HG03159 (cell line): ENCODE results near the gene ZNF682.
"Not testable (repeated sequence)": the region's sequence is repeated elsewhere in the genome, so short reads cannot be mapped to it uniquely, and the experiment has no call there.

Experiments used
- ATAC-seq: cut with Tn5 transposase; IDR thresholded peaks from one replicate; pipeline ENCODE4 v1.9.1; 2021; ENCODE audit warnings: mild to moderate bottlenecking, moderate library complexity; ENCODE audit not compliant: unreplicated experiment

The ZNF682 gene

DNA sequence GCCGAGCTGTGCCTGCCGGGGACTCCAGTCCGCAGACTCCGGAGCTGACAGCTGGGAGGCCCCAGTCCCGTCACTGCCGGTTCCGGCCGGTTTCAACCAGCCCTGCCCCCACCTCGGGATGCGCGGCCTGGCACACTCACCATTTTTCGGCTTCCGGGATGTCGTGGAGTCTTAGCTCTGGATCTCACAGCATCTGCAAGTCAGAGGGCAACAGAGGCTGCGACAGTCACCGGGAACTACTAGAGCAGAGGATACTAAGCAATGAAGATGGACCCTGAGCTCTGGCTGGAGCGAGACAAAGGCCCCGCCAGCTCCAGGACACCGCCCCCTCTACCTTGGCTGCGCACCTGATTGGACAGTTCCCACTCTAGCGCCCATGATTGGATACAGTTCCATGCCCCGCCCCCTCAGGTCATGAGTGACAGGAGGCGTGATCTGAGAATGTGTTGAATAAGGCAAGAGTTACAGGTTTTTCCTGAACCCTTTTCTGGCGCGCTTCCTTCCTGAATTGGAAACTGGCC, at the start of gene ZNF682:
Gene ZNF682, minus strand, starts transcription at position 303 of the 521 bp plus-strand sequence. Its CDS starts 160 bp downstream, at position 143.
- peak; percentile 99 for ATAC-seq

DNA sequence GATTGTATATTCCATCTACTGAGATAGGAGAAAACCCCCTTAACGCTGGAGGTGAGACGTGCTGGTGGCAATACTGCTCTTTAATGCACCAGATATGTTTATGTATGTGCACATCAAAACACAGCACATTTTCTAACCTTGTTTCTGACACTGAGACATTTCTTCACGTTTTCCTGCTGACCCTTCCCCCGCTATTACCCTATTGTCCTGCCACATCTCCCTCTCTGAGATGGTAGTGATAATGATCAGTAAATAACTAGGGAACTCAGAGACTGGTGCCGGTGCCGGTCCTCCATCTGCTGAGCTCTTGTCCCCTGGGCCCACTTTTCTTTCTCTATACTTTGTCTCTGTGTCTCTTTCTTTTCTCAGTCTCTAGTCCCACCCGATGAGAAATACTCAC, 43.6 kb upstream of the ZNF682 start:
- not testable (repeated sequence) for ATAC-seq

DNA sequence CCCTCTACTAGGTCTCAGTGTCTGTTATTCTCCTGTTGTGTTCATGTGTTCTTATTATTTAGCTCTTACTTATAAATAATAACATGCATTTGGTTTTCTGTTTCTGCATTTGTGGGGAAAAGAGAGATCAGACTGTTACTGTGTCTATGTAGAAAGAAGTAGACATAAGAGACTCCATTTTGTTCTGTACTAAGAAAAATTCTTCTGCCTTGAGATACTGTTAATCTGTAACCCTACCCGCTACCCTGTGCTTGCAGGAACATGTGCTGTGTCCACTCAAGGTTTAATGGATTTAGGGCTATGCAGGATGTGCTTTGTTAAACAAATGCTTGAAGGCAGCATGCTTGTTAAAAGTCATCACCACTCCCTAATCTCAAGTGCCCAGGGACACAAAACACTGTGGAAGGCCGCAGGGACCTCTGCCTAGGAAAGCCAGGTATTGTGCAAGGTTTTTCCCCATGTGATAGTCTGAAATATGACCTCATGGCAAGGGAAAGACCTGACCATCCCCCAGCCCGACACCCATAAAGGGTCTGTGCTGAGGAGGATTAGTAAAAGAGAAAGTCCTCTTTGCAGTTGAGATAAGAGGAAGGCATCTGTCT, 43.0 kb upstream of the ZNF682 start:
- not testable (repeated sequence) for ATAC-seq

DNA sequence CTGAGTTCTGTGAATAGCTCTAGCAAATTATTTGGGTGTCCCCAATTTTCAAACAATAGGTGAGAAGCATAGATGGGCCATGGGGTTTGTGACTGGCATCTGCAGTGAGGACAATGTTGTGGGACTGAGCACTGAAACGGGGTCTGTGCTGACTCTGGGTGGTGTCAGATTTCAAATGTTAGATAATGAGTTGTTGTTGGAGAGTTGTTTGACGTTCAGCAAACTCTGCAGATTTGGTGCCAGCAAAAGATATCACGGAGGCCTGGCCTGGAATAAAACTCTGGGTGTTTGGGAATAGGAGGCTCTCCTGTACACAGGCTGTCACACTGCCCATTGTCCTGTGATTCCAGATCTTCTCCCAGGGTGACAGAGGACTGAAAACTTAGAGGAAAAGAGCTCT, 41.4 kb upstream of the ZNF682 start:
- ATAC-seq, result no peak

DNA sequence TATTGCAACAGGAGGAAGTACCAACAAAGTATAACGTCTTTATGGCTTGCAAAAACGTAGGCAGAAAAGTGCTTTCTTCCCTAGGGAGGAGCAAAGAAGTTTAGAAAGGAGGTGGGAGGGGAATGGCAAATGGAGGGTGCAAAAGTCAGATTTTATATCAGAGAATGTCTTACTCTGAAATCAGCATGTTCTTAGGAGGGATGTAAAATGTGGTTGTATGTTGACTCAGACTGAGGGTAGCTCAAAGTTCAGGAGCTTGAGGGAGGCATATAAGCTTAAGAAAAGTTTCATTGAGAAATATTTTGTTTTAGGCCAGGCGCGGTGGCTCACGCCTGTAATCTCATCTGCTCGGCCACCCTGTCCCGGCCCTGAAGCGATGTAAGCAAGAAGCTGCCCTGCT, 40.2 kb upstream of the ZNF682 start:
- no peak for ATAC-seq

DNA sequence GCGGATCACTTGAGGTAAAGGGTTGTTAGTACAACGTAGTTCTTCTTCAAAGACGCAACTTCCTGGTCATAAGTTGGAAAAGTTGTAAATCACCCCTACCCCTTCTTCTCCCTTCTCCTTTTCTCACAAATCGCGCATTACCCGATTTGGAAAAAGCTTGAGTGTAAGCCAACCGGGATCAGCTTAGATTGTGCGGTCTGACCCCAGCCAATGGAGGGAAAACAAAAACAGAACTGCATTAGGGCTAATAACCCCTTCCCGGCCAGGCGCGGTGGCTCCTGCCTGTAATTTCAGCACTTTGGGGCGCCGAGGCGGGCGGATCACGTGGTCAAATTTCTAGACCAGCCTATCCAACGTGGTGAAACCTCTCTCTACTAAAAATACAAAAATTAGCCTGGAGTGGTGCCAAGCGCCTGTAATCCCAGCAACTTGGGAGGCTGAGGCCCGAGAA, 39.3 kb upstream of the ZNF682 start:
- ATAC-seq, result no peak

DNA sequence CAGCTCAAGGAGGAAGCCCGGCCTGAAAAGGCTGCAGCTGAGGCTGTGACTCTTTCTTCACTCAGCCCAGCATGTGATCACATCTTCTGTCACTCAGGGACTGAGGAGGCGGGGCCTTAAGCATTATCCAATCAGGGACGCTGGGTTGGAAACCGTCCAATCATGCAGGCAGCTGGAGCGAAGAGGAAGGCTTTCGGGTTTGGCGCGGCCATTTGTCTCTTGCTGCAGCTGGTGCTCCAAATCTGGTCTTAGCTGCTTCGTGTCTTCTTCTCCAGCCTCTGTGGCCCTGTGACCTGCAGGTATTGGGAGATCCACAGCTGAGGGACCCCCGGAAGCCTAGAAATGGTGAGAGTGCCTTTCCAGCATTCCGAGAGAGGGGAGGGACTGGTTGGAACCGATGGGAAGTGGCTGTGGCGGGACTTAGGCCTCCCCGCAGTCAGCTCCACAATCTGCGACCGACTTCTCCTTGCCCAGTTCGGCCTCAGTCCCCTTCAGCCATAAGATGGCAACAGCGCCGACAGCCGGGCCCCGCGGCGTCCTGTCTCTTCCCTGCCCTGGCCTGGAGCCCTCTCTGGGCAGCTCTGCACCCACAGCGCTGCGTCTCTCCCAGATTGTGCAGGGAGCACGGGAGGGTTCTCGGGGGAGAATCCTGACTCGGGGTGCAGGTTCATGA, 38.6 kb upstream of the ZNF682 start, which contains the start of gene ZNF90:
Gene ZNF90, plus strand, starts transcription at position 210 of the 673 bp plus-strand sequence. Its CDS starts 133 bp downstream, at position 343.
- ATAC-seq, result peak; percentile 95

DNA sequence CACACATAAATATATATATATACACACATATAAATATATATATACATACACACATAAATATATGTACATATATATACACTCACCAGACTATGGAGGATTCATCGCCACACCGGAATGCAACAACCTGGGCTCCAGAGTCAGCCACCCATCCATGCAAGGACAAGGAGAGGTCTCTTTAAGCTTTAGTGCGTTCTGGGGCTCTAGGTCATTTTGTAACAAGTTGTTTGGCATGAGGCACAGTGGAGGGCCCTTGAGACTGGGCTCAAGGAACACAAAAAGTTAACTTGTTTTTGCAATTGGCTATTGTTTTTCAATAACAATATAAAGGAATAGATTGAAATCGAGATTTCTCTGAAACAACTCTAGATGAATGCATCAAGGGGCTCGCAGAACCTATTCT, 33.6 kb upstream of the ZNF682 start:
- no peak for ATAC-seq

DNA sequence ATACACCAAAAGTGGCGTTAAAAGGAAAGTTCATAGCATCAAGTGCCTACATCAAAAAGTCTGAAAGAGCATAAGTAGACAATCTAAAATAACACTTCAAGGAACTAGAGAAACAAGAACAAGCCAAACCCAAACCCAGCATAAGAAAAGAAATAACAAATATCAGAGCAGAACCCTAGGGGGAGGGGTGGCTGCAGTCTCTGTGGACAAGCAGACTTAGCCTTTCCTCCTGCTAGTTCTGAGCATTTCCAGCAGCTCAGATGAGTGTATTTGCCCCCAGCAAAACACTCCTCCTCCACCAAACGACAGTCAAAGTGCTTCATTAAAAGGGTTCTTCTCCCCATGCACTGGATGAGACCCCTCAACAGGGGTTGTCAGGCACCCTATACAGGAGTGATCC, 31.4 kb upstream of the ZNF682 start:
- no peak for ATAC-seq

DNA sequence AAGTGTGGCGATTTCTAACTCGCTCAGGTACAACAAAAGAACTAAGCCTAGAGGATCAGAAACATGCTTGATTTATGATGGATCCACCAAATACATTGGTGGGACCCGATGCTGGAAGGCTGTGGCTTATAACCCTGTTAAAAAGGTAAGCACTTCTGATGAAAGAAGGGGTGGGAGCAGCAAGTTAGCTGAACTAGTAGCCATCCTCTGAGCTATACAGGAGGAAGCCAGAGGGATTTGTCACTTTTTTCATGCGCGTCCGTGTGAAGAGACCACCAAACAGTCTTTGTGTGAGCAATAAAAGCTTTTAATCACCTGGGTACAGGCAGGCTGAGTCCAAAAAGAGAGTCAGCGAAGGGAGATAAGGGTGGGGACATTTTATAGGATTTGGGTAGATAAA, 29.3 kb upstream of the ZNF682 start:
- not testable (repeated sequence) for ATAC-seq

DNA sequence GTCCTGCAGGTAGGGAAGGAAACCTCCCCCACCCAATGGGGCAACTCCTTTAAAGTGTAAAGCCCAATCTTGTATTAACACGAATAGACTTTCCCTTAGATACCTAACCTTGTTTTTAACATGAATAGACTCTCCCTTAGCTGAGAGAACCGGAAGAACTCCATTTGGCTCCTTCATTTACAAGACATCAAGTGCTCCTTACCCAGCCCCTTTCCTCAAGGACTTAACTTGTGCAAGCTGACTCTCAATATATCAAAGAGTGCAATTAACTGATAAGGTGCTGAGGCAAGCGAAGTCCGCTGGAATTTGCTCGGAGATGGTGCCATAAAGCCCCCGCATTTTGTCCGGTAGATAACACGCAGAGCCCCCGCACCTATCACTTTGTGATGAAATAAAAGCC, 28.6 kb upstream of the ZNF682 start:
- no peak for ATAC-seq

DNA sequence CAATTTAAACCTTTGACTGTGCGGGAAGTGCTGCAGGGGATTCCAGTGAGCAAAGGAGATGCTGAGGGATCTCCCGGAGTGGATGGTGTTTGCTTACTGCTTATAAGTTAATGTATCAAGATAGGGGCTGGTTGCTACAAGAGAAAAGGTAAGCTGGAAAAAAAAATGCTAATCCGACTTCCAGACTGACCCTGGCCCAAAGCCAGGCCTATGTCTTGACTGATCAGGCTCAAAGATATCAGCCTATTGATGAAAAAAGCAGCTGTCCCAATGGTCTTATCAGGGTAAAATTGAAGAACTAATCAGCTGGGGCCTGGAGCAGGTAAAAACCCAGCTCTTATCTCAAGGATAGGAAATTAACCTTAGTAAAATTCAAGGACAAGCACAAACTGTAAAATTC, 27.6 kb upstream of the ZNF682 start:
- ATAC-seq, result no peak

DNA sequence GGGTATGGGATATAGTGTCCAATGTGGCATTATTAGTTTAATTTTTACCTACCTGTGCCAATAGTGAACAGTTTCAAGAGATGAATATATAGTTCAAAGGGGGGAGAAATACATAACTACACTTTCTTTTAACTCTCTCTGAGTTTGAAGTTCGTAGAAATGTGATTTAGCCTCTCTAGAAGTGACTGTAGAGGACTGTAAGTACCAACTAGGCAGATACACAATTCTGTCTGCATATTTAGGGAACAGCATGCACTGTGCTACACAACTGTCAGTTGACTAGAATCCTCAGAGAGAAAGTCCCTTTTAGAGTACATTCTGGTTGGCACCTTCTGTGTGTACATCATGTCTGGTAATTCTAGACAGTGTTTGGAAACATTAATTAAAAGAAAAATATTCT, 21.0 kb upstream of the ZNF682 start:
- no peak for ATAC-seq

DNA sequence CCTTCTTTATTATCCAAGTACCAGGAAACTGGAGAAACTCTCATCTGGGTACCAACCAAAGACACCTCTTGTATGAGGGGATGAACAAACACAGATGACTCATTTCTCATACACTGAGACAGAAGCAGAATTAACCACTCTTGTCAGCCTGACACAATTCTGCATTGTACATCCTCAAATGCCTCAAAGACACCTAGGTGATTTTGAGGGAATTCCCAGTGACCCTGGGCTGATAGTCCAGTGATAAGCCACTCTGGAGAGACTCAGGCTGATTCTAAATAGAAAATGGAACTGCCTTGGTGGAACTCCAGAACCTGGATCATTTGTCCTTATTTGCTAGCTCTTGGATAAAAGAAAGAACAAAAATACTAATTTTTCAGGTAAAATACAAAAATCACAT, 19.4 kb upstream of the ZNF682 start:
- ATAC-seq, result not testable (repeated sequence)

DNA sequence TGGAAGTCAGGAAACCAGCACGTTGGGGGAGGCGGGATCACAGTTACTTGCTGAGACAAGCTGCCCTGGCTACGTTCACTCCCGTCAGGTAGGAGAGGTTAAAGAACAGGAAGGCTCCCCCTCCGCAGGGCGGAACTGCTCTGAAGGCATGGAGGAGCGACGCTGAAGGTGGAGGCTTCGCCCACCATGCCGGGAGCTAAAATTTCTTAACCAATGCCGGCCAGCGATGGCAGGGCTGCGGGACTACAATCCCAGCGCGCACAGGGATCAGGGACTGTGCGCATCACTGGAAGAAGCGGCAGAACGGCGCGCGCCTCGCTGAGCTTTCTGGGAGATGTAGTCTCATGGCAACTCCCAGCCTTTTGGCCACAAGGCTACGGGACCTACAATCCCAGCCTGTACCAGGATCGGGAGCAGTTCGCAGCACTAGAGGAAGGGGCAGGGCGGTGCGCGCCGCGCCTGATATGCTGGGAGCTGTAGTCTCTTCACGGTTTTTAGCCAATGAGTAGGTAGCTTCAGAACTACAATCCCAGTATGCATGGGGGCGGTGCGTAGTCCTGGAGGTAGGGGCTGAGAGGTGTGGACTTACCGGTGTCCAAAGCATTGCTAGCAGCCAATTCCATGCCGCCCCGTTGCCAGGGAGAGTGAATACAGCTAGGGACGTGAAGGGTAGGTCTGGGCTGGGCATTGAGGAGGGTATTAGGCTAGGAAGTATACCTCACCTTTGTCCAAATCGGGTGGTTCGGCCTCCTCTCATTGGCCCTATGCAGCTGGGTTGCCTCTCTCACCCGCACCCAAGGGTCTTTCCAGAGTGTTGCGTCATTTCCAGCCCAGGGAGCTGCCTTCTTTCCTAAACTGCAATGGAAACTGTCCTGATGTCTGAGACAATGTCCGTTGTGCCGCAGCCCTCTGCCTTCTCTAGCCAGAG, 12.8 kb upstream of the ZNF682 start:
- peak; percentile 91 for ATAC-seq

DNA sequence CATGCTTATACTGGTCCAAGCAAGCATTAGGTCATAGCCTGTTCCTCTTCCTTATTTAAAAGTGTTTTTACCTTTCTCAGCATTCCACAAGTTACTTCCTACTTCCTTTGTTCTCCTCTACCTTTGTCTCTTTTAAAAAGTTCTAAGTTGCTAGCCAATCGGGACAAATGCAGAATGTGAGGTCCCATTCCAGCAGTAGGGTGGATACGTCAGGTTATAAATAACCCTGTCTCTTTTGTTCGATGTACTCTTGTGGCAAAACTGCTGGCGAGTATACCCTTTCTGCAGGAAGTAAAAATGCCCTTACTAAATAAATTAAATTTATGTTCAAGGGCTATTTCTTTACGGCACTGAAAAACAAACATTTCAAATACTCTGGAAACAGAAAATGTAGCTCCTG, 6.4 kb upstream of the ZNF682 start:
- ATAC-seq, result not testable (repeated sequence)

DNA sequence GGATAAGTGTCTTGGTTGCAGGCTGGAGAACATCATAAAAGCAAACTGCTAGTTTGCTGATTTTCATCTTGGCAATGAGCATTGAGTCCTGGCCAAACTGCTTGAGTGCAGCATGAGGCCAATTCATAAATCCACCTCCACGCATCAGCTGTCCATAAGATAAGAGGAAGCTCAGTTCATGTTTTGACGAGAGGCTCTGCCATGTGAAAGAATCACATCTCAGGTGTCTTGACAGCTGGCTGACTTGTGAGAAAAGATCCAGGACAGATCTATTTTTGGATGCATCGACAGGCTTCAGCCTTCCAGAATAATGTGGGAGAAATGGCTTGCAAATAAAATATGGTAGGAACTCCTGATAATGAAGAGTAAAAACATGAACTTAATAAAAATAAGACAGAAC, 5.4 kb upstream of the ZNF682 start:
- ATAC-seq, result no peak

DNA sequence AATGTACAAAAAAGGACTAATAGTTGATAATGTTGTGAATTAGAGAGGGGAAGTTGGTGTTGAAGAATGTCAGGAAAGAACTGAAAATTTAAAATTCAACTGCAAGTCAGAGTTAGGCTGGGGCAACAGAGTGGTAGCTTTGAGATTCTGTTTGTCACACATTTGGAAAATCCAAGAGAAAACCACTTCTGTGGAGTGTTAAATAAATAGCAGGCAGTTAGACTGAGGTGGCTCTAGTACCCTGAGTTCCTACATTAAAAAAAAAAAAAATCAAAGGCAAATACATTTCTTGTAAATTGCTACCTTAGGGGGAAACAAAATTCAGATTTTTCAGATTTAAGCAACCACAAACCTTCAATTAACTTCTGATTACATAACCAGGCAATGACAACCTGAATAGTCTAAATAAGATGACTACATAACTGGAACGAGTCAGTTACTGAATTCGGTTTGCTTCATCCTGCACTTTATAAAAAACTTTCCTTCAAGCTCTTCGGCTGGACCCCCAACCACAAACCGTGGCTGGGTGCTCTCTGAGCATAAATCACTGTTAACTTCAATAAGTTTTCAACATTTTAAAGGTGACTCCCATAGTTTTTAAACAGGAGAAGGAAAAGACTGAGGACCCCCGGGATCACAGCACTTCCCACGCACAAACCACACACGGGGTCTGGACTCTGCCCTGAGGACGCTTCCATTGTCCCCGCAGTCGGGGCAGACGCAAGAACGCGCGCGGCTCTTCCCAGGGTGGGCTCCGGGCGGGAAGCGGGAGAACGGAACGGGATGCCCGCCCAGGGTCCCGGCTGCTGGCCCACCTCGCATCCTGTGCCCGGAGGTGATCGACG, 725 bp downstream of the ZNF682 start:
- no peak for ATAC-seq

DNA sequence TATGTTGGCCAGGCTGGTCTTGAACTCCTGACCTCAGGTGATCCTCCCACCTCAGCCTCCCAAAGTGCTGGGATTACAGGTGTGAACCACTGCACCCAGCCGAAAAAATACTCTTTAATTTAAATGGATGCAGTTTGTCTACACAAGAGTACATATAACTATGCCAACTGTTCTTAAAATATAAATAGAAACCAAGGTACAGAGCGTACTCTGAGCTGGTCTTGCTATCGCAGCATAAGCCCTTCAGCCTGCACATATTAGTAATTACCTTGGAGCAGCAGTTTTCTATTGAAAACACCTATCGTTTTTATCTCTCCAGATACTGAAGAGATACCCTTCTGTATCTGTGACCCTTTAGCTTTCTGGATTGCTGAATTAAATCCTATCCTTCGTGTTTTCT, 3.4 kb downstream of the ZNF682 start:
- no peak for ATAC-seq

DNA sequence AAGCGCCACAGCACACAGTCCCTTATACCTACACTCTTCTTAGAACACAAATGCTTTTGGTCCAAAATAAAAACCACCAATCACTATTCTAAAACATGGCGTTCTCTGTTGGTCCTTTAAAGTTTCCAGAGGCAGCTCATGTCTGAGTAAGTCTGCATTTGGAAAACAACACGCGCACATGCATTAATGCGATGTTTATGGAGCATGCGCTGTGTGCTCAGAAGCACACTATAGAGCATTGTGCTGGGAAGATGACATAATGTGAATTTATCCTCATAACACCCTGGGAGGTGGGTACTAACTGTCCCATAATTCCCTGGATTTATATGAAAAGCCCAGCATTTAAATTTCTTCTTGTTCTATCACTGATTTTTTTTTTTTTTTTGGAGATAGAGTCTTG, 10.7 kb downstream of the ZNF682 start:
- ATAC-seq, result no peak
